ENCODE measurements around the gene ADRA2C.

The ADRA2C gene

DNA sequence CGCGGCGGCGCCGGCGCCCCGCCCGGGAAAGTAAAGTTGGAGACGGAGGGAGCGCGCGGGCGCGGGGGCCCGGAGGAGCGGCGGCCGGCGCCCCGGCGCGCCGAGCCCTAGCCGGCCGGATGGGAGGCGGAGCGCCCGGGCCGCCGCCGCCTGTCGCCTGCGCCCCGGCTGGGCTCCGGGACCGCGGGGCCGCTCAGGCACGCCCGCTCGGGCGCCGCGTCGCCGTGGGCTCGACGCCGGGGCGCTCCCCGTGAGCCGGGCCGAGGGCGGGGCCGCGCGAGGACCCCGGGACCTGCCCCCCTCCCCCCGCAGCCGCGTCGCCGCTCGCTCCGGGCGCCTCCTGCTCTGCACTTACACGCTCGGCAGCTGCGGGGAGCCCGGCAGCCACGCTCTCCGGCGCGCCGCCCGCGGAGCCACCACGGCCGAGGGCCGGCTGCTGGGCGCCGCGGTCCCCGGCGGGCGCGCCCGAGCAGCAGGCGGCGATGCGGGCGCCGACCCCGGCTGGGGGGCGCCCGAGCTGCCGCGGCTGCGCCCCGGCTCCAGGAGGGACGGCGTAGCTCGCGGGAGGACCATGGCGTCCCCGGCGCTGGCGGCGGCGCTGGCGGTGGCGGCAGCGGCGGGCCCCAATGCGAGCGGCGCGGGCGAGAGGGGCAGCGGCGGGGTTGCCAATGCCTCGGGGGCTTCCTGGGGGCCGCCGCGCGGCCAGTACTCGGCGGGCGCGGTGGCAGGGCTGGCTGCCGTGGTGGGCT lies at the start of gene ADRA2C:
ADRA2C (plus strand) TSS at position 350 of the 749 bp plus-strand sequence; CDS start at position 572, 222 bp downstream.
- no peak for DNase-seq (ENCODE audit: low spot score)

DNA sequence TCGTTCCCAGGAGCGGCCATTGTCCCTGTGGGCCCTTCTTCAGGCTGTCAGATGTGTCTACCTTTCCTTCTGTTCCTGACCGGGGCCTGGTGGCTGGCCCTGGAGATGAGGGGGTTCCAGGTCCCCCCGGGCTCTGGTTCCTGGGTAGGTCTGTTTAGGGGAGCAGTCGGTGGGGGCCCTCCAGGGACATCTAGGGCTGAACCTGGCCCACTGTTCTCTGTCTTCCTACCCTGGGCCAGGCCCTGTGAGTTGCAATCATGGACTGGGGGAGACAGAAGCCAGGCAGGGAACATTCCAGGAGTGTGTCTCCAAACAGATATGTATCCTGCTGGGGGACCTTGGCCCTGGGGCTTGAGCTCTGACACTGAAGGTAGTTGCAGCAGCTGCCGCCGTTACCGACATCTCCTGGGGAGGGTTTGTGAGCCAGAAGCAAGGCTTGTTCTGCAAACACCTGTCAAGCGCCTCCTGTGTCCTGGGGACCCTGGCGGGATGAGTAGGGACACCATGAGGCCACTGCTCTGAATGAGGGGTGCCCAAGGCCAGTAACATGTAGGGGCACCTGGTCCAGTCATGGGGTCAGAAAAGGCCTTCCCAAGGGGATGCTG lies 49.5 kb upstream of the ADRA2C start:
- no peak for DNase-seq (ENCODE audit: low spot score)

DNA sequence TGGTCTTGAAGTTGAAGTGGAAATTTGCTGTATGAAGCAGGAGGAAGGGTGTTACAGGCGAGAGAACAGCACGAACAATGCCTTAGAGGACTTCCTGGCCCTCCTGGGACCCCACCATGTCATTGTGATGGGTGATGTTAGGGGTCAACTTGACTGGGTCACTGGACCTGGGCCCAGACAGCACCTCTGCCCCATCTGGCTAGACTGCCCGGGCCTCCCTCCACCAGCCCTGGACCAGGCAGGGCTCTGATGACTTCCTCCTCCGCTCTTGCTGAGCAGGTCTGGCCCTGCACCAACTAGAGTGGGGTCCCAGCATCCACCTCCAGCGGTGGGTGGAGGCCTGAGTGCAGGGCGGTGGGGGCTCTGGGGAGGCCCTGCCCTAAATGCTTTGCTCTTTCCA lies 48.9 kb upstream of the ADRA2C start:
- no peak for DNase-seq (ENCODE audit: low spot score)

DNA sequence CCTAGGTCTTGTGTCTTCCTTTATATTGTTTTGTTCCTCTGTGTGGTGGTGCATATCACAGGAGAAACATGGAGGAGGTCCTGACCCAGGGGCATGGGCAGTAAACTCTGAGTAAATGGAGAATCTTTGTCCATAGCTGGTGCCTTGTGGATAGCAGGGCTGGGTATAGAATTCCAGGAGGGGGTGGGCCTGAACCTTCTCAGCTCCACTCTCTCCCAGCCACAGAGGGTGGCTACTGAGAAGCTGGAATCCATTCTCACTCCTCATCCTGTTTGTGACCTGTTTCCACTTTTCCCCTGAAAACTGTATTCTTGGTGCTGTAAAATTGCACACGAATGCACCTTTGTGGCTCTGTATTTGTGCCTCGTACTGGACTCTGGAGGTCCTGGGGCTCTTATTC lies 47.7 kb upstream of the ADRA2C start:
- DNase-seq (ENCODE audit: low spot score): no peak

DNA sequence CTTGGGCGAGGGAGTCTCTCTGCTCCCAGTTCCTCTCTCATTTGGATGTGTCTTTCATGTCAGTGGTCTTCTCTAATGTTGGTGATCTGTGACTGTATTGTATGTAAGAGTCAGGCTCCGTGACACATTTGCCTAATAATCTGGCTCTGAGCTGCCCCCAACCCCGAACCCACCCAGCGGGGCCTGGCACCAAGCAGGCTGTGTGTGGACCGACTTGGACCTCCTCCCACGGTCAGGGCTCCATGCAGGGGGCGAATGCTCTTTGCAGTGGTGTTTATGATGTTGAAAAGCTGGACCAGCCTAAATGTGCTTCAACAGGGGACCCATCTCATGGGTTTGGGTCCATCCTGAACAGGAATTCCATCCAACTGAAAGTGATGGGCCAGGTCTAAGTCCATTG lies 47.0 kb upstream of the ADRA2C start:
- DNase-seq (ENCODE audit: low spot score): no peak

DNA sequence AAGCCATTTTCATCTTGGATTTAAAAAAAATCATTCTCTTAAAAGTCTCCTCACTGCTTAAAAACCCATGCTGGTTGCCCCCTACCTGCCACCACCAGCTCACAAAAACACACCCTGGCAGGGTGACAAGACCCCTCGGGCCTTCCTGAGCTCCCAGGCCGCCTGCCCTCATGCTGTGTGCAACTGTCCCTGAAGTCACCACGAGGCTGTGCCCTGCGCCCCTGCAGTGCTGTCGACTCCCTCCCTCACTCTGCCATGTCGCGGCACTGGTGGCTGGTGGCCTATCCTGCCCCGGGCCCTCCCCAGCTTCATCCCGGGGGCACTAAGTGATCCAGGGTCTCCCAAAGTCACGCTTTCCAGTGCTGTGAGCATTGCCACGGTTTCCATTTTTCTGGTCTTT lies 46.3 kb upstream of the ADRA2C start:
- no peak for DNase-seq (ENCODE audit: low spot score)

DNA sequence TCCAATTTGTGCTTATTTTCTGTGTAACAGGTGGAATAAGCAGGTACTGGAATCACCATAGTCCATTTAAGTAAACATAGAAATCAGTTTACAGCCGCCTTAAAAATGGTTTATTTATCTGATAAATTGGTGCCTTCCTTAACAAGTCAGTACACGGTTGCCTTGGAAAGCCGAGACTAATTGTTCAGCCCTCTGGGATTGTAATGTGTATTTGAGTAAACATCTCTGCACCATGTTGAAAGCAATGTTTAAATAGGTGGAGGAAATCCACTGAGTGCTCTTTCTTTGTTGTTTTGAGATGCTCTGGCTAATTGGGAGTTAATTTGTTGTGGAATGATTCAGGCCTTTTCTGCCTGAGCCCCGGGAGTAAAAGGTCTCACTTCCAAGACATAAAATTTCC lies 45.7 kb upstream of the ADRA2C start:
- no peak for DNase-seq (ENCODE audit: low spot score)

DNA sequence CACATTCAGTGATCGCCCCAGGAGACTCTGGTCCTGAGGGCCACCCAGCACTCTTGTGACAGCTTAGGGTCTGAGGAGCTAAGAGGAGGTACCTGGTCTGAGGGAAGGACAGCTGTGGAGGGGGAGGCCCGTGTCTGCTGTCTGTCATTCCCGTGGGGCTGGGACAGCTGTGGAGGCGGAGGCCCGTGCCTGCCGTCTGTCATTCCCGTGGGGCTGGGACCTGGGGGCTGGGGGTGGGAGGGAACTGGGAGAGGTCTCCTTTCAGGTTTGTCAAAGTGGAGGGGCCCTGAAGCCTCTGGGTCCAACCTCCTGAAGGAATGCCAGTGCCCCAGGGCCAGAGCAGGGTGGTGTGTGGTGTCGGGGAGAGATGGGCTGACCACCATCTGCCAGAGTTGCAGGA lies 45.0 kb upstream of the ADRA2C start:
- DNase-seq (ENCODE audit: low spot score): no peak

DNA sequence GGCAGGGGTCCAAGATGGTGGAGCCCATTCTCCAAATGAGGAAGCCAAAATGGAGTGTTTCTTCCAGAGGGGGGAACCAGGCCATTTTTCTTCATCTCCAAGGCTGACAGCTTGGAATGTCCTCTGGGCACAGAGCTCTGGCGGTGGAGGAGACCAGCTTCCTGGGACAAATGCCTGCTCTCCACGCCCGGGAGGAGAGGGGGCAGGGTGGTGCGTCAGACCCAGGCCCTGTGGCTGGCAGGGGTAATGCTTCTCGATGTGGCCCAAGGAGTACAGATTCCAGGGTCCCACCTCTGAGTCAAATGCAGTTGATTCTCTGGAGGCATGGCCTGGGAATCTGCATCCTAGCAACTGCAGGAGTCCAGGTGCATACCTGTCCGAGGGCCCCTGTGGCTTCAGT lies 44.6 kb upstream of the ADRA2C start:
- no peak for DNase-seq (ENCODE audit: low spot score)

DNA sequence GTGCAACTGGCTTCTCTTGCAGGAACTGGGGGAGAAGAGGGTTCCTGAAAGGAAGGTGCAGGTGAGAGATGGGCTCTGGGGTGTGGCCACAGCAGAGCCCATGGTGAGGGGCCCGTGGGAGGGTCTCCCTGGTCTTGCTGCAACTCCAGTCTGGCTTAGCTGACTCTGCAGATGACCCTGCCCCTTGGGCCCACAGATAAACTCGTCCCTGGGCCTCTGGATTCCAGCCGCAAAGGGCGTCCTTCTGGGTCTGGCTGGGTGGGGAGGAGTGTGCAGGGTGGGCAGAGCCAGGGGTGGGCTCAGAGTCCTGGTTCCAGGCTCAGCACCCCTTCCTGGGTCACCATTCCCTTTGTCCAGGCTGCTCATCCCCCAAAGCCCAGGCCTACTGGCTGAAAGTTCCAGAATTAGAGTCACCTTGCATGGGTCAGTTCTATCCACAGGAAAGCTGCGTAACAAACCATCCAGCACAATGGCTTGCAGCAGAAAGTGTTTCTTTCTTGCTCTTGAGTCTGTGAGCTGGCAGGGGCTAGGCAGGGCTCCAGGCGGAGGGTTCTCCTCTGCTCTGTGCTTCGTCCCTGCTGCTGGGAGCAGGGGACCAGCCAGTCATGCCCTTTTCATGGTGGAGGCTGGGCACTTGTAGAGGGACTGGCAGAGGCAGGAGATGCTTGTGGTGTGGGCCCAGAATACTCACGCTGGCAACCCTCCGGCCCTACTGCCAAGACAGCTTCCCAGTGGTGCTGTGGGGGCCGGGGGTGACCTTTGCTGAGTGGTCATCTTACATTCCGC lies 43.5 kb upstream of the ADRA2C start:
- no peak for DNase-seq (ENCODE audit: low spot score)

DNA sequence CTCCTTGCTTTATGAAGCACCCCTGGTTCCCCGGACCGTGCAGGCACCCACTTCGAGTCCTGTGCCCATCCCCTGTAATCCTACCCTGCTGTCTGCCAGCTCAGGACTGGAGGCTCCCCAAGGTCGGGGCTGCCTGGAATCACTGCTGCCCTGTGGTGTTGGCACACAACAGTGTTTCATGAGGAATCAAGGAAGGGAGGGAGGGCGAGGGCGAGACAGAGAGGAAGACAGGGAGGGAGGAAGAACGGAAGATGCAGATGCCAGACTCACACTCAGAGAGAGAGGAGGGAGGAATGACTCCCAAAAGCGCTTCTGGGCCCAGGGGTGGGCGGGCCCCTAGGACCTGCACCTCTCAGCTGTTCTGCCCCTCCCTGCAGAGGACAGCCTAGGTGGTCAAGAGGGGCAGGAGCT lies 42.9 kb upstream of the ADRA2C start:
- DNase-seq (ENCODE audit: low spot score): no peak

DNA sequence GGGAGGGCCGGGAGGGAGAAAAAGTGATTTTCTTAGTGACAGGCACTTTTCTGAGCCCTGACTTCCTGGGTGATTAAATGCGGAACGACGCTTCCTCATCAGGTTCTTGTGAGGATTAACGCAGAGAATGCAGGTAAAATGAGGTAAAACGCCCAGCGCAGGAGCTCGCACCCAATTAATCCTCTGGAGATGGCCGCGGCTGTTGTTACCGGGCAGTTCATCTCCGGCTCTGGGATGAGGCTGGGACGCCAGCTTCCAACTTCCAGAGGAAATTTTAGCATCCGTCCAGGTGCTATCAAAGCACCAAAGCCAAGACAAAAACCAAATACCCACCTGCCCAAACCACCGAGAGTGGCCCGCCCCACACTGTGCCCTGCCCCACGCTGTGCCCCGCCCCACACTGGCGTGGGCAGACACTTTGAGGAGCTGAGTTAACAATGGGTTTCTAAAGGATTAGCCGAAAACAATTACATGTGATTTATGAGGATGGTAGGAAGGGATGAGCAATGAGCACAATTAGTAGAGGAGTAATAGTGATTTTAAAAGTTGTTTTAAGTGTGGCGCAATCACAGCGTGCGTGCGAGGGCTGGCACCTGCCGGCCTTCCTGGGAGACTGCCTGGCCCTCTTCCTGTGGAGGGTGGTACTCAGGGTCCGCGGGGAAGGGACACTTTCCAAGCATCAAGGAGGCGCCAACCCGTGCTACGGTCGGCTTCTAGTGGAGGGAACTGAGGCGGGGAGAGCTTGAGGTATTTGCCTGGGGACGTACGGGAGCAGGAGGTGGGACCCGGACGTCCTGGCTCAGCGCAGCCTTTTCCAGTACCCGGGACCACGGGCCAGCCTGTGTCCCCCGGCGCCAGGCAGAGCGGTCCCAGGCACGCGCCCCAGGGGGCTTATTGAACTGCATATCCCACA lies 41.6 kb upstream of the ADRA2C start:
- no peak for DNase-seq (ENCODE audit: low spot score)

DNA sequence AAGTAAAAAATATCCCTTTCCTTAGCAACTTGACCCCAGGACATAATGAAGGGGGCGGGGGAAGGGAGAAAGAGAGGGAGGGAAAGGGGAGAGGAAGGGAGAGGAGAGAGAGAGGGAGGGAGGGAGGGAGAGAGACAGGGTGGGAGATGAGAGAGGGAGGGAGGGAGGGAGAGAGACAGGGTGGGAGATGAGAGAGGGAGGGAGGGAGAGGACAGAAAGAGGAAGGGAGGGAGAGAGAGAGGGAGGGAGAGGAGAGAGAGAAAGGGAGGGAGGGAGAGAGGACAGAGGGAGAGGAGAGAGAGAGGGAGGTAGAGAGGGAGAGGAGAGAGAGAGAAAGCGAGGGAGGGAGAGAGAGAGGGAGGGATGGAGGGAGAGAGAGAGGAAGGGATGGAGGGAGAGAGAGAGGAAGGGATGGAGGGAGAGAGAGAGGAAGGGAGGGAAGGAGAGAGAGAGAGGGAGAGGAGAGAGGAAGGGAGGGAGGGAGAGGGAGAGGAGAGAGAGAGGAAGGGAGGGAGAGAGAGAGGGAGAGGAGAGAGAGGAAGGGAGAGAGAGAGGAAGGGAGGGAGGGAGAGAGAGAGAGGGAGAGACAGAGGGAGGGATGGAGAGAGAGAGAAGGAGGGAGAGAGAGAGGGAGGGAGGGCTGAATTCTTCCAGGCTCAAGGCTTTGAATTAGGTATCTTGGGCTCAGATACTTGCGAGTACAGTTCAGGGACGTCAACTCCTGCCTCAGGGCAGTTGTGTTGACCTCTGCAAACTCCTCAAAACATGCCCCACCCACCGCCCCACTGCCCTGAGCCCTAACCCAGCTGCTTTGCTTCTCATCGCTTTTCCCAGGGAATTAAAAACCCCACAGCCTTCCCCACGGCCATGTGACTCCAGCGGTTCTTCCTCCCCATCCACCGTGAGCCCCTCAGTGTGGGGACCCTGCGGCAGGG lies 40.0 kb upstream of the ADRA2C start:
- no peak for DNase-seq (ENCODE audit: low spot score)

DNA sequence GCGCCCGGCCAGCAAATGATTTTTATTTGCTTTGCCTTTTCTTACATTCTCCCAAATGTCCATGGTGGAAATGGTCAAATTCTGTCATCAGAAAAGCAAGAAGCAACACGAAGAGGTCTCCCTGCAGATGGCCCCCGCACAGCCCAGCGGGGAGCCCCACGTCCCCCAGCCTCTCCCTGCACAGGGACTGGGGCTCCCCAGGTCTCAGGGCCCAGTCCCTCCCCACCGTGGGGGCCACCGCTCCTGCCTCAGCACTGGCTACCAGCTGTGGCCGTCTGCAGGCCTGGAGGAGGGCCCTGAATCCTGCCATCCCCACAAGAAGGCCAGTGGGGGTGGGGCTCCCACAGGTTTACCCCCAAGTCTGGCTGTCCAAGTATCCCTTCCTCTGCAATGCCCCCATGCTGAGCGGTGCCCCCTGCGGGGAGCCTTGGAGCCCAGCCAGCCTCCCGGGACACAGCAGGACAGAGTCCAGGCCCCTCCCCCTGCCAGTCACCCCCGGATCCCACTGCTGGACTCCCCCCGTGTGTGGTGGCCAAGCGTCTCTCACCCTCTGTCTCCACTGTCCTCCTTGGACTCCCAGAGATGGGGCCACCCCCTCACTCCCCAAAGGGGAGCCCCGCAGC lies 38.2 kb upstream of the ADRA2C start:
- DNase-seq (ENCODE audit: low spot score): no peak

DNA sequence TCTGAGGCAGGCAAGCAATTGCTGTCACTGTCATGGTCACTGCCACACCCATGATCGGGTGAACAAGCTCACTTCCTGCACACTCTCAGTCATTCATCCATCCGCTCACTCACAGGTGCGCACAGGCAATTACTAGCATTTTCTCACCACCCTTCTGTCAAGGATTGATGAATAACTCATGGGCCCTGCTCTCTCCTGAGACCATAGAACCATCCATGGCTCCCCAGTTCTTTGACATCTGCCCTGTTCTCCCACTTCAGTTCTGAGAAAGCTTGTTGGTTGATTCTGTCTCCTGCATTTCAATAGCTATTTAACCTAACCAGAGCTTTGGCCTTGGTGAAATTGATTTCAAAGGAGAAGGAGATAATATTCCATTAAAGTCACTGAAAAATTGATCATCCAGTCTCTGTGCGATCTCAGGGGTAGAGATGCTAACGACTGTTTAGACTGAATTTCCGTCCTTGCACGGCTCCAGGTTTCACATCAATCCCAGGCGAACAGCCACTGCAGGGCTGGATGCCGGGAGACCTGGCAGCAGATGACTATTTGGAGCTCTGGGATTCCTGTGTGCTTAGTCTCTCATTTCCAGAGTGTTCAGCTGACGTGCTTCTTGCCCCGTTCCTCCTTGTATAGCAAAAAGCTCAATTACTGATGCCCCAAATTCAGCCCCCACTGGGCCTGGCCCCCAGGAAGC lies 36.9 kb upstream of the ADRA2C start:
- DNase-seq (ENCODE audit: low spot score): no peak

DNA sequence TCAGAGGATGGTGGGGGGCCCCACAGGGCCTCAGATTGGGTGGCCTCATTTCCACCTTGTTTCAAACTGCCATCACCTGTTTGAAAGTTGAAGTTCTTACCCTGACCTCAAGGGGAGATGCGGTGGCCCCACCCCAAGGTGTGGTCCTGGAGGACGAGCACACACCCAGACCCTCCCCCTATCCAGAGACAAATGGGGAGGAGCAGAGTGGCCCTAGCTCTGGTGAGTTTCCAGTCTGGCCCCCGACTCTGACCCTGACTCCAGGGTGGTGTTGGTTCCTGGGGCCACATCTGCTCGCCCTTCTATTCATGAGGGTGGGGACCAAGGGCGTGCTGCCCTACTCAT lies 36.3 kb upstream of the ADRA2C start:
- no peak for DNase-seq (ENCODE audit: low spot score)

DNA sequence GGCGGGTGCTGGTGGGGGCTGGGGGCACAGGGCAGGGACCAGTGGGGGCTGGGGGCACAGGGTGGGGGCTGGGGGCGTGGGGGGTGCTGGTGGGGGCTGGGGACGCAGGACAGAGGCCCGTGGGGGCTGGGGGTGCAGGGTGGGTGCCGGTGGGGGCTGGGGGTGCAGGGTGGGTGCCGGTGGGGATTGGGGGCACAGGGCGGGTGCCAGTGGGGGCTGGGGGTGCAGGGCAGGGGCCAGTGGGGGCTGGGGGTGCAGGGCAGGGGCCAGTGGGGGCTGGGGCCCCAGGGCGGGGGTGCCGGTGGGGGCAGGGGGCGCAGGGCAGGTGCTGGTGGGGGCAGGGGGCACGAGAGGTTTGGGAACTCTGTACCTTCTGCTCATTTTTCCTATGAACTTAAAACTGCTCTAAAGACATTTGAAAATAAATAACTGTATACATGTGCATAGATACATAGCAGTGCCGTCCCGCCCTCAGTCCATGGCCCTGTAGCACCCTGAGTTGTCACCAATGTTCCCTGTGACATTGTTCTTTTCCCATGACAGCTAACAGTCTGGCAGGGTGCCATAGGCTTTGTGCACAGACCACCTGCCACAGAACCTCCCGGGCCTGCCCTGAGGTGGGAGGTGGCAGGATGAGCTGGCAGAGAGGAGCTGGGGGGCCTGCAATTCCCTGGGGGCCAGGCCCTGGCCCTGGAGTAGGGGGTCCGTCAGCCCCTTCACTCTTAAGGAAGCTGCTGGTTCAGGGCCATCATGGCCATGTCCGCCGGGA lies 35.6 kb upstream of the ADRA2C start:
- no peak for DNase-seq (ENCODE audit: low spot score)

DNA sequence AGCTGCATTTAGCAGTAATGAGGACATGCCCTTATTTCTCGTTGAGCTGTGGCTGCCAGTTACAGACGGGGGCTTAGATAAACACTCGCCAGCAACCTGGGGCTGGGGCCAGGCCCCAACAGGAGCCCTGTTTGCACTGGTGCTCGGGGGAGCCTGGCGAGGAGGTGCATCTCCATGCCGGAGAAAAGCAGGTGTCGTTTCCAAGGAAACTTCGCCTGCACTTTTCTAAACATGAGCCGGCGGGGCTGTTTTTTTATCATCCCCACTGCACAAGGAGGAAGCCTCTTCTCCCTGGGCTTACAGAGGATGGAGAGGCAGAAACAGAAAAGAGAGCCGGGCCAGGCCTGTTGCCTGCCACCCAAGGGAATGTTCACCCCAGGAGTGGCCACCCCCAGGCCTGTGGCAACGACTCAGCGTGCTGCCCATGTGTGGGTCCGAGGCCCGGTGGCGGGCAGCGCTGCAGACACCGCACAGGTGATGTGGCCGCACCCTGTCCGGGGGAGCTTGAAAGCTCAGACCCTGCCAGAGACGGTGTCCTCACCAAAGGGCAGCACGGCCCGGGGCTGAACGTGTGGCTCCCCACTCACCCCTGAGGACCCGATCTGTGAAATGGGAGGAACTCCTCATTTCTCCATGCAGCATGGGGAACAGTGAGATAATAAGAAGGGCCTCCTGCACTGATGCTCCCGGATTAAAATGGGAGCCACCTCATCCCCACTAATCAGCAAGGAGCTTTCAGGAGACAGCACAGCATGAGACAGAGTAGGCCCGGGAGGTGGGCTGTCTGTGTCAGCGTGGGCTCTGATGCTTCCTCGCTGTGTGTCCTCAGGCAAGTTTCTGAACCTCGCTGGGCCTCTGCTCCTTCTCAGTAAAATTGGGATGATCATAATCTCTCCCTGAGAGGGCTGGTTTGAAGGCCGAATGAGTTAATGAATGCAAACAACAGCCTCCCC lies 33.8 kb upstream of the ADRA2C start:
- no peak for DNase-seq (ENCODE audit: low spot score)

Measured in hematopoietic multipotent progenitor cell treated with erythropoietin and hydrocortisone succinate and interleukin-3 and kit ligand, for 17 days (in vitro differentiated cells).